OCI-LY3 (cell line): ENCODE results near the gene LRP5.

Experiments
- EZH2phosphoT487 ChIP-seq: fragments of 200-600 bp; shearing (Covaris generic); IDR thresholded peaks from 2 replicates; pipeline ENCODE4 v1.6.1; 2018; ENCODE audit warnings: antibody characterized with exemption, mixed run types, low read depth
- TF ChIP-seq, protein P1 (sequence below): fragments of 200-600, 300-600 bp; sonication (generic); IDR thresholded peaks from 2 replicates; pipeline ENCODE4 v1.5.1; 2014; ENCODE audit warnings: antibody characterized with exemption, low read length, low read depth

DNA sequence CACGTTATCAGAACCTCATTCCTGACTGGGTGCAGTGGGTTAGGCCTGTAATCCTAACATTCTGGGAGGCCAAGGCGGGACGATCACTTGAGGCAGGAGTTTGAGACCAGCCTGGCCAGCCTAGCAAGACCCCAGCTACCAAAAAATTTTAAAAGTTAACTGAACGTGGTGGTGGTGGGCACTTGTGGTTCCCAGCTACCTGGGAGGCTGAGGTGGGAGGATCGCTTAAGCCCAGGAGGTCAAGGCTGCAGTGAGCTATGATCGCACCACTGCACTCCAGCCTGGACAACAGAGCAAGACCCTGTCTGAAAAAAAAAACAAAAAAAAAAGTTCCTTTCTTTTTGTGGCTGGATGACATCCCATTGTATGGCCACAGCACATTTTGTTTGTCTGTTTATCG lies 80.4 kb downstream of the LRP5 start:
- TF ChIP-seq, protein P1, sequence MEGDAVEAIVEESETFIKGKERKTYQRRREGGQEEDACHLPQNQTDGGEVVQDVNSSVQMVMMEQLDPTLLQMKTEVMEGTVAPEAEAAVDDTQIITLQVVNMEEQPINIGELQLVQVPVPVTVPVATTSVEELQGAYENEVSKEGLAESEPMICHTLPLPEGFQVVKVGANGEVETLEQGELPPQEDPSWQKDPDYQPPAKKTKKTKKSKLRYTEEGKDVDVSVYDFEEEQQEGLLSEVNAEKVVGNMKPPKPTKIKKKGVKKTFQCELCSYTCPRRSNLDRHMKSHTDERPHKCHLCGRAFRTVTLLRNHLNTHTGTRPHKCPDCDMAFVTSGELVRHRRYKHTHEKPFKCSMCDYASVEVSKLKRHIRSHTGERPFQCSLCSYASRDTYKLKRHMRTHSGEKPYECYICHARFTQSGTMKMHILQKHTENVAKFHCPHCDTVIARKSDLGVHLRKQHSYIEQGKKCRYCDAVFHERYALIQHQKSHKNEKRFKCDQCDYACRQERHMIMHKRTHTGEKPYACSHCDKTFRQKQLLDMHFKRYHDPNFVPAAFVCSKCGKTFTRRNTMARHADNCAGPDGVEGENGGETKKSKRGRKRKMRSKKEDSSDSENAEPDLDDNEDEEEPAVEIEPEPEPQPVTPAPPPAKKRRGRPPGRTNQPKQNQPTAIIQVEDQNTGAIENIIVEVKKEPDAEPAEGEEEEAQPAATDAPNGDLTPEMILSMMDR: no peak
- no peak for TF ChIP-seq EZH2phosphoT487
